GM12878 (cell line): ENCODE data around the gene ZBTB8OS. TPM values are rescaled to one million over a fixed set of nuclear protein-coding genes. Genes with fewer than 3 reads are reported as not detected.

Source experiments
- CHD2 ChIP-seq: IDR thresholded peaks from 2 replicates; pipeline ENCODE4 v1.6.1; 2011; ENCODE audit warnings: low read depth, low read length, improper control_type of control experiment, borderline replicate concordance
- DPF2 ChIP-seq: fragments of 450-650 bp; IDR thresholded peaks from 2 replicates; pipeline ENCODE4 v1.6.1; 2017; ENCODE audit warnings: mild to moderate bottlenecking
- ESRRA ChIP-seq: IDR thresholded peaks from 2 replicates; pipeline ENCODE4 v1.6.1; 2012; ENCODE audit warnings: mild to moderate bottlenecking, low read length, improper control_type of control experiment
- PAX8 ChIP-seq: fragments of 450-650 bp; IDR thresholded peaks from 2 replicates; pipeline ENCODE4 v1.6.1; 2017; ENCODE audit warnings: mild to moderate bottlenecking, moderate library complexity
- POU2F2 ChIP-seq: IDR thresholded peaks from 3 replicates; pipeline ENCODE4 v1.6.1; 2011; ENCODE audit warnings: low read depth, mild to moderate bottlenecking, low read length, borderline replicate concordance
- RUNX3 ChIP-seq: IDR thresholded peaks from 2 replicates; pipeline ENCODE4 v1.6.1; 2012; ENCODE audit warnings: low read length, inconsistent platforms
- SIX5 ChIP-seq: IDR thresholded peaks from 2 replicates; pipeline ENCODE4 v1.6.1; 2011; ENCODE audit warnings: mild to moderate bottlenecking, low read depth, low read length, moderate library complexity; ENCODE audit not compliant: severe bottlenecking
- SREBF2 ChIP-seq: IDR thresholded peaks from 2 replicates; pipeline ENCODE4 v1.6.1; 2012; ENCODE audit warnings: mild to moderate bottlenecking, low read length
- TBL1XR1 ChIP-seq: IDR thresholded peaks from 2 replicates; pipeline ENCODE4 v1.6.1; 2012; ENCODE audit warnings: low read depth, low read length, improper control_type of control experiment
- ZBED1 ChIP-seq: IDR thresholded peaks from 2 replicates; pipeline ENCODE4 v1.6.1; 2016; ENCODE audit warnings: borderline replicate concordance
- ZNF384 ChIP-seq: IDR thresholded peaks from 2 replicates; pipeline ENCODE4 v1.6.1; 2012; ENCODE audit warnings: low read depth, mild to moderate bottlenecking, low read length, improper control_type of control experiment, borderline replicate concordance
- polyA plus RNA-seq, 11 experiments: library from polyadenylated mRNA; depleted of rRNA in 4 of 11; unstranded in 6 of 11; stranded (reverse) in 5 of 11; fragments of >200 nt; fragmentation: Nextera tagmentation in 4 of 11; fragmentation: Illumina TruSeq in 1 of 11; extraction: Ambion mirVana in 4 of 11; extraction: Trizol in 1 of 11; gene quantifications; 1 replicate in 1 of 11; 2 replicates in 10 of 11; pipeline versions ENCODE4 v1.2.1 to v1.2.3, GENCODE V29; 2011 to 2016; ENCODE audit warnings: inconsistent platforms in 2 of 11, missing spikeins in 2 of 11, low read depth in 1 of 11
- total RNA-seq, 4 experiments: library from RNA; depleted of rRNA in 3 of 4; stranded (reverse); fragments of >200 nt in 3 of 4; fragmentation: Illumina TruSeq in 1 of 4; extraction: Trizol in 1 of 4; gene quantifications; 2 replicates each; pipeline versions ENCODE4 v1.2.1 to v1.2.3, GENCODE V29; 2013 to 2021
- TF ChIP-seq, protein P1 (sequence below): fragments of 450-650 bp; IDR thresholded peaks from 2 replicates; pipeline ENCODE4 v1.6.1; 2016; ENCODE audit warnings: mild to moderate bottlenecking
- TF ChIP-seq, protein P2 (sequence below): fragments of 450-650 bp; IDR thresholded peaks from 2 replicates; pipeline ENCODE4 v1.6.1; 2017; ENCODE audit warnings: mild to moderate bottlenecking, low read depth, inconsistent platforms; ENCODE audit not compliant: poor library complexity, severe bottlenecking
- TF ChIP-seq, protein P3 (sequence below): fragments of 450-650 bp; IDR thresholded peaks from 2 replicates; pipeline ENCODE4 v1.6.1; 2017; ENCODE audit warnings: antibody characterized with exemption, mild to moderate bottlenecking, moderate library complexity
- TF ChIP-seq, protein P4 (sequence below): IDR thresholded peaks from 2 replicates; pipeline ENCODE4 v1.6.1; 2011; ENCODE audit warnings: borderline replicate concordance, low read depth, mild to moderate bottlenecking, moderate library complexity, mixed read lengths, low read length; ENCODE audit not compliant: insufficient read depth; ENCODE audit errors: extremely low read length
- TF ChIP-seq, protein P5 (sequence below): fragments of 450-650 bp; IDR thresholded peaks from 2 replicates; pipeline ENCODE4 v1.6.1; 2017; ENCODE audit warnings: borderline replicate concordance

The ZBTB8OS gene
- total and polyA plus RNA-seq, 10 of the 15 experiments (the other 5 are each of a cell fraction or from before 2014, with no cell fraction given) = 77.8 to 350 (median 139) TPM

DNA sequence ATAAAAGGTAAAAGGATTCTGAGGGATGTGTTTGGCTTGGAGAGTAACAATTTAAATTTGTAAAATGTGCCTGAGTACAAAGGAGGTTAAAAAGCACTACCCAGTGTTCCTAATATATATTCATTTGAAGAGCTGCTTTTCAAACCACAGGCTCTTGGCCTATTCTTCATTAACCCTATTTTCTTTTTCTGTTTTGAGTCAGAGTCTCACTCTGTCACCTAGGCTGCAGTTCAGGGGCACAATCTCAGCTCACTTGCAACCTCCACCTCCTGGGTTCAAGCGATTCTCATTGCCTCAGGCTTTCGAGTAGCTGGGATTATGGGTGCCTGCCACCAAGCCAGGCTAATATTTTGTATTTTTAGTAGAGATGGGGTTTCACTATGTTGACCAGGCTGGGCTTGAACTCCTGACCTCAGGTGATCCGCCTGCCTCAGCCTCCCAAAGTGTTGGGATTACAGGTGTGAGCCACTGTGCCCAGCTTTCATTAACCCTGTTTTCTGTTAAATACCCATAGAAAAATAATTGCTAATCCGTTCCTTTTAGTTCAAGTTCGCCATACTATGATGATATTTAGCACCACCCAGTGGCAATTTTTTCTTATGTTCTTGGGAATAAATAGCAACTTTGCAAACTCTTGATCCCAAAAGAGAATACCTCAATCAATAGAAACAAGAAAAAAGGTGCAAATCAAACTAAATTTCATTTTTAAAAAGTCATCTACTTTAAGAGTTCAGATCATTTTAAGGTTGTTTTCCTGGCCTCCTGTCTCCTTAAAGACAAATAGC lies 30.5 kb downstream of the ZBTB8OS start (continued):
- TF ChIP-seq CHD2 (no peak), POU2F2 (0 out of 3 replicates have a peak, but pooled peaks have one; percentile 23), ZNF384 (no peak), SREBF2 (no peak), SIX5 (no peak), TBL1XR1 (no peak; the same call in 1 of the 2 replicates), PAX8 (no peak), DPF2 (peak; percentile 86), ESRRA (no peak), ZBED1 (no peak), RUNX3 (peak; percentile 97)
- TF ChIP-seq, protein P1, sequence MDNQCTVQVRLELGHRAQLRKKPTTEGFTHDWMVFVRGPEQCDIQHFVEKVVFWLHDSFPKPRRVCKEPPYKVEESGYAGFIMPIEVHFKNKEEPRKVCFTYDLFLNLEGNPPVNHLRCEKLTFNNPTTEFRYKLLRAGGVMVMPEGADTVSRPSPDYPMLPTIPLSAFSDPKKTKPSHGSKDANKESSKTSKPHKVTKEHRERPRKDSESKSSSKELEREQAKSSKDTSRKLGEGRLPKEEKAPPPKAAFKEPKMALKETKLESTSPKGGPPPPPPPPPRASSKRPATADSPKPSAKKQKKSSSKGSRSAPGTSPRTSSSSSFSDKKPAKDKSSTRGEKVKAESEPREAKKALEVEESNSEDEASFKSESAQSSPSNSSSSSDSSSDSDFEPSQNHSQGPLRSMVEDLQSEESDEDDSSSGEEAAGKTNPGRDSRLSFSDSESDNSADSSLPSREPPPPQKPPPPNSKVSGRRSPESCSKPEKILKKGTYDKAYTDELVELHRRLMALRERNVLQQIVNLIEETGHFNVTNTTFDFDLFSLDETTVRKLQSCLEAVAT = 0 out of 2 replicates have a peak, but pooled peaks have one; percentile 27
- TF ChIP-seq, protein P2, sequence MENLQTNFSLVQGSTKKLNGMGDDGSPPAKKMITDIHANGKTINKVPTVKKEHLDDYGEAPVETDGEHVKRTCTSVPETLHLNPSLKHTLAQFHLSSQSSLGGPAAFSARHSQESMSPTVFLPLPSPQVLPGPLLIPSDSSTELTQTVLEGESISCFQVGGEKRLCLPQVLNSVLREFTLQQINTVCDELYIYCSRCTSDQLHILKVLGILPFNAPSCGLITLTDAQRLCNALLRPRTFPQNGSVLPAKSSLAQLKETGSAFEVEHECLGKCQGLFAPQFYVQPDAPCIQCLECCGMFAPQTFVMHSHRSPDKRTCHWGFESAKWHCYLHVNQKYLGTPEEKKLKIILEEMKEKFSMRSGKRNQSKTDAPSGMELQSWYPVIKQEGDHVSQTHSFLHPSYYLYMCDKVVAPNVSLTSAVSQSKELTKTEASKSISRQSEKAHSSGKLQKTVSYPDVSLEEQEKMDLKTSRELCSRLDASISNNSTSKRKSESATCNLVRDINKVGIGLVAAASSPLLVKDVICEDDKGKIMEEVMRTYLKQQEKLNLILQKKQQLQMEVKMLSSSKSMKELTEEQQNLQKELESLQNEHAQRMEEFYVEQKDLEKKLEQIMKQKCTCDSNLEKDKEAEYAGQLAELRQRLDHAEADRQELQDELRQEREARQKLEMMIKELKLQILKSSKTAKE = peak; percentile 92
- TF ChIP-seq, protein P3, sequence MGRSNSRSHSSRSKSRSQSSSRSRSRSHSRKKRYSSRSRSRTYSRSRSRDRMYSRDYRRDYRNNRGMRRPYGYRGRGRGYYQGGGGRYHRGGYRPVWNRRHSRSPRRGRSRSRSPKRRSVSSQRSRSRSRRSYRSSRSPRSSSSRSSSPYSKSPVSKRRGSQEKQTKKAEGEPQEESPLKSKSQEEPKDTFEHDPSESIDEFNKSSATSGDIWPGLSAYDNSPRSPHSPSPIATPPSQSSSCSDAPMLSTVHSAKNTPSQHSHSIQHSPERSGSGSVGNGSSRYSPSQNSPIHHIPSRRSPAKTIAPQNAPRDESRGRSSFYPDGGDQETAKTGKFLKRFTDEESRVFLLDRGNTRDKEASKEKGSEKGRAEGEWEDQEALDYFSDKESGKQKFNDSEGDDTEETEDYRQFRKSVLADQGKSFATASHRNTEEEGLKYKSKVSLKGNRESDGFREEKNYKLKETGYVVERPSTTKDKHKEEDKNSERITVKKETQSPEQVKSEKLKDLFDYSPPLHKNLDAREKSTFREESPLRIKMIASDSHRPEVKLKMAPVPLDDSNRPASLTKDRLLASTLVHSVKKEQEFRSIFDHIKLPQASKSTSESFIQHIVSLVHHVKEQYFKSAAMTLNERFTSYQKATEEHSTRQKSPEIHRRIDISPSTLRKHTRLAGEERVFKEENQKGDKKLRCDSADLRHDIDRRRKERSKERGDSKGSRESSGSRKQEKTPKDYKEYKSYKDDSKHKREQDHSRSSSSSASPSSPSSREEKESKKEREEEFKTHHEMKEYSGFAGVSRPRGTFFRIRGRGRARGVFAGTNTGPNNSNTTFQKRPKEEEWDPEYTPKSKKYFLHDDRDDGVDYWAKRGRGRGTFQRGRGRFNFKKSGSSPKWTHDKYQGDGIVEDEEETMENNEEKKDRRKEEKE = no peak
- TF ChIP-seq, protein P4, sequence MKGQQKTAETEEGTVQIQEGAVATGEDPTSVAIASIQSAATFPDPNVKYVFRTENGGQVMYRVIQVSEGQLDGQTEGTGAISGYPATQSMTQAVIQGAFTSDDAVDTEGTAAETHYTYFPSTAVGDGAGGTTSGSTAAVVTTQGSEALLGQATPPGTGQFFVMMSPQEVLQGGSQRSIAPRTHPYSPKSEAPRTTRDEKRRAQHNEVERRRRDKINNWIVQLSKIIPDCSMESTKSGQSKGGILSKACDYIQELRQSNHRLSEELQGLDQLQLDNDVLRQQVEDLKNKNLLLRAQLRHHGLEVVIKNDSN = no peak
- TF ChIP-seq, protein P5, sequence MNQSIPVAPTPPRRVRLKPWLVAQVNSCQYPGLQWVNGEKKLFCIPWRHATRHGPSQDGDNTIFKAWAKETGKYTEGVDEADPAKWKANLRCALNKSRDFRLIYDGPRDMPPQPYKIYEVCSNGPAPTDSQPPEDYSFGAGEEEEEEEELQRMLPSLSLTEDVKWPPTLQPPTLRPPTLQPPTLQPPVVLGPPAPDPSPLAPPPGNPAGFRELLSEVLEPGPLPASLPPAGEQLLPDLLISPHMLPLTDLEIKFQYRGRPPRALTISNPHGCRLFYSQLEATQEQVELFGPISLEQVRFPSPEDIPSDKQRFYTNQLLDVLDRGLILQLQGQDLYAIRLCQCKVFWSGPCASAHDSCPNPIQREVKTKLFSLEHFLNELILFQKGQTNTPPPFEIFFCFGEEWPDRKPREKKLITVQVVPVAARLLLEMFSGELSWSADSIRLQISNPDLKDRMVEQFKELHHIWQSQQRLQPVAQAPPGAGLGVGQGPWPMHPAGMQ = no peak
